Activated CD8-positive, alpha-beta T cell treated with anti-CD3 and anti-CD28 coated beads, Interleukin-2, amount 10 ng/mL, durations not matched to agents 7 days and 5 days (primary cell): ENCODE data around the gene NCOA3. TPM values are rescaled to one million over a fixed set of nuclear protein-coding genes. Genes with fewer than 3 reads are reported as not detected.
A peak's percentile ranks its signal among the peaks of the same experiment; 100 is the strongest.
"Not testable (repeated sequence)": the region's sequence is repeated elsewhere in the genome, so short reads cannot be mapped to it uniquely, and the experiment has no call there.

Experiments
- ATAC-seq: fragments of 150-1000 bp; cut with Tn5 transposase; one replicate; pipeline ENCODE4 v1.10.0; 2021; ENCODE audit warnings: moderate library complexity
- CTCF ChIA-PET: fragments of 350-600 bp; sonication (Branson Sonifier 250); formaldehyde crosslinking; loops from one replicate; lab custom pipeline; 2021; ENCODE audit warnings: antibody characterized with exemption; lab: Charles Lee
- POLR2A ChIA-PET: fragments of 350-600 bp; sonication (Branson Sonifier 250); formaldehyde crosslinking; loops from one replicate; lab custom pipeline; 2021; ENCODE audit warnings: antibody characterized with exemption; lab: Charles Lee
- DNase-seq: peaks from one replicate; pipeline ENCODE4 v3.0.0-alpha.2; 2020
- H3K27ac Mint-ChIP-seq: one replicate; pipeline ENCODE4 v1.8.0; 2021; ENCODE audit warnings: mild to moderate bottlenecking, mixed read lengths
- H3K27me3 Mint-ChIP-seq: one replicate; pipeline ENCODE4 v1.8.0; 2021; ENCODE audit warnings: low read depth, mixed read lengths
- H3K36me3 Mint-ChIP-seq: one replicate; pipeline ENCODE4 v1.8.0; 2021; ENCODE audit warnings: low read depth, mixed read lengths
- H3K4me1 Mint-ChIP-seq: one replicate; pipeline ENCODE4 v1.8.0; 2021; ENCODE audit warnings: low read depth, mixed read lengths
- H3K4me3 Mint-ChIP-seq: one replicate; pipeline ENCODE4 v1.8.0; 2021; ENCODE audit warnings: mild to moderate bottlenecking, mixed read lengths
- H3K9me3 Mint-ChIP-seq: one replicate; pipeline ENCODE4 v1.8.0; 2022; ENCODE audit warnings: mixed read lengths; ENCODE audit not compliant: insufficient read depth
- total RNA-seq, 2 experiments: library from RNA; stranded (reverse); gene quantifications; one replicate each; pipeline ENCODE4 v1.2.3, GENCODE V29; 2021

Gene NCOA3
- total RNA-seq, 2 experiments from 2014 or later, result 57.4 to 60.1 TPM

GRCh38 chr20:47571426-47571825 lies 69.7 kb downstream of the NCOA3 start:
- no peak for ATAC-seq
- H3K4me3 Mint-ChIP-seq, result no peak overlapping the region
- H3K4me1 Mint-ChIP-seq, result peaks cover 48% of the 10 kb centered on the region
- no peak for DNase-seq
- H3K36me3 Mint-ChIP-seq, result peaks cover 35% of the 10 kb centered on the region
- H3K27me3 Mint-ChIP-seq, result no peaks in the 10 kb centered on the region
- no peaks in the 10 kb centered on the region for H3K9me3 Mint-ChIP-seq
- ChIA-PET CTCF (no interaction called here), POLR2A (no interaction called here)
- H3K27ac Mint-ChIP-seq, result no peak overlapping the region

GRCh38 chr20:47572105-47572729 lies 70.5 kb downstream of the NCOA3 start:
- no peaks in the 10 kb centered on the region for H3K27me3 Mint-ChIP-seq
- POLR2A ChIA-PET, result no interaction called here
- H3K4me1 Mint-ChIP-seq, result peaks cover 55% of the 10 kb centered on the region
- ATAC-seq (no peak), DNase-seq (no peak)
- CTCF ChIA-PET, result no interaction called here
- peaks cover 35% of the 10 kb centered on the region for H3K36me3 Mint-ChIP-seq
- no peak overlapping the region for H3K4me3 Mint-ChIP-seq
- H3K9me3 Mint-ChIP-seq, result no peaks in the 10 kb centered on the region
- H3K27ac Mint-ChIP-seq, result no peak overlapping the region

GRCh38 chr20:47573559-47573958 lies 71.9 kb downstream of the NCOA3 start:
- ATAC-seq, result no peak
- no peak overlapping the region for H3K4me3 Mint-ChIP-seq
- no peak for DNase-seq
- no peaks in the 10 kb centered on the region for H3K9me3 Mint-ChIP-seq
- peaks cover 51% of the 10 kb centered on the region for H3K4me1 Mint-ChIP-seq
- H3K36me3 Mint-ChIP-seq, result peaks cover 27% of the 10 kb centered on the region
- no peaks in the 10 kb centered on the region for H3K27me3 Mint-ChIP-seq
- no peak overlapping the region for H3K27ac Mint-ChIP-seq
- ChIA-PET POLR2A (no interaction called here), CTCF (no interaction called here)

- H3K36me3 Mint-ChIP-seq, result peaks cover 27% of the 10 kb centered on the region
- no peak for ATAC-seq
- ChIA-PET CTCF (interaction anchor here (1.2 kb wide), 1 partner anchor 8 kb away, joined by 3 read pairs; no protein-coding TSS in a partner anchor), POLR2A (interaction anchor here (1.2 kb wide), 1 partner anchor 36 kb away, joined by 3 read pairs; no protein-coding TSS in a partner anchor)
- H3K4me1 Mint-ChIP-seq, result peaks cover 54% of the 10 kb centered on the region
- DNase-seq, result no peak
- H3K27me3 Mint-ChIP-seq, result no peaks in the 10 kb centered on the region
- no peak overlapping the region for H3K4me3 Mint-ChIP-seq
- H3K27ac Mint-ChIP-seq, result no peak overlapping the region
- H3K9me3 Mint-ChIP-seq, result no peaks in the 10 kb centered on the region
These were observed 73.1 kb downstream of the NCOA3 start for GRCh38 chr20:47574616-47575364.

- Mint-ChIP-seq H3K9me3 (no peaks in the 10 kb centered on the region), H3K4me1 (peaks cover 48% of the 10 kb centered on the region), H3K36me3 (peaks cover 22% of the 10 kb centered on the region), H3K27ac (peak overlapping the region; percentile 48), H3K27me3 (no peaks in the 10 kb centered on the region), H3K4me3 (peak overlapping the region; percentile 57)
- ChIA-PET CTCF (interaction anchor here (0.9 to 1.5 kb wide), 5 partner anchors 10 to 193 kb away, joined by 3 to 7 read pairs (median 3); no protein-coding TSS in a partner anchor), POLR2A (interaction anchor here (1.1 to 1.8 kb wide), 2 partner anchors 9 to 74 kb away, joined by 4 read pairs; no protein-coding TSS in a partner anchor)
- DNase-seq, result peak; percentile 37
- ATAC-seq, result peak; percentile 69
These were observed 74.9 kb downstream of the NCOA3 start for GRCh38 chr20:47576516-47577033.

- Mint-ChIP-seq H3K27me3 (no peaks in the 10 kb centered on the region), H3K9me3 (no peaks in the 10 kb centered on the region), H3K4me3 (no peak overlapping the region), H3K4me1 (peaks cover 48% of the 10 kb centered on the region), H3K27ac (no peak overlapping the region), H3K36me3 (peaks cover 14% of the 10 kb centered on the region)
- DNase-seq (no peak), ATAC-seq (no peak)
- ChIA-PET POLR2A (interaction anchor here (1.1 to 1.8 kb wide), 2 partner anchors 8 to 75 kb away, joined by 4 read pairs; no protein-coding TSS in a partner anchor), CTCF (interaction anchor here (0.9 to 1.5 kb wide), 5 partner anchors 10 to 193 kb away, joined by 3 to 7 read pairs (median 3); no protein-coding TSS in a partner anchor)
These were observed 75.6 kb downstream of the NCOA3 start for GRCh38 chr20:47577314-47577713.

GRCh38 chr20:47578543-47578942 lies 76.9 kb downstream of the NCOA3 start:
- POLR2A ChIA-PET, result interaction anchor here (1.8 kb wide), 1 partner anchor 76 kb away, joined by 4 read pairs; no protein-coding TSS in a partner anchor

GRCh38 chr20:47580686-47581085 lies 79.0 kb downstream of the NCOA3 start:
- ATAC-seq, H3K9me3 Mint-ChIP-seq, H3K4me3 Mint-ChIP-seq, DNase-seq, H3K27me3 Mint-ChIP-seq, H3K27ac Mint-ChIP-seq: not testable (repeated sequence)
- ChIA-PET POLR2A (interaction anchor here (0.6 to 0.9 kb wide), 2 partner anchors 34 to 78 kb away, joined by 3 read pairs; no protein-coding TSS in a partner anchor), CTCF (interaction anchor here (1.0 to 1.5 kb wide), 2 partner anchors 14 to 20 kb away, joined by 3 read pairs; no protein-coding TSS in a partner anchor)
- Mint-ChIP-seq H3K36me3 (peaks cover 20% of the 10 kb centered on the region), H3K4me1 (peaks cover 31% of the 10 kb centered on the region)

More at GRCh38 chr20:47578543-47578942, 76.9 kb downstream of the NCOA3 start:
- DNase-seq (no peak), ATAC-seq (no peak)
- peaks cover 10% of the 10 kb centered on the region for H3K36me3 Mint-ChIP-seq
- H3K27me3 Mint-ChIP-seq, result no peaks in the 10 kb centered on the region
- peaks cover 39% of the 10 kb centered on the region for H3K4me1 Mint-ChIP-seq
- CTCF ChIA-PET, result interaction anchor here (0.8 to 1.3 kb wide), 3 partner anchors 17 to 195 kb away, joined by 3 to 6 read pairs (median 3); no protein-coding TSS in a partner anchor
- no peak overlapping the region for H3K27ac Mint-ChIP-seq
- H3K4me3 Mint-ChIP-seq, result no peak overlapping the region
- H3K9me3 Mint-ChIP-seq, result no peaks in the 10 kb centered on the region

GRCh38 chr20:47581090-47581489 lies 79.4 kb downstream of the NCOA3 start:
- CTCF ChIA-PET, result interaction anchor here (1.5 kb wide), 1 partner anchor 19 kb away, joined by 3 read pairs; no protein-coding TSS in a partner anchor

GRCh38 chr20:47583551-47583950 lies 81.9 kb downstream of the NCOA3 start:
- DNase-seq (no peak), ATAC-seq (no peak)
- H3K9me3 Mint-ChIP-seq, result no peaks in the 10 kb centered on the region
- ChIA-PET POLR2A (no interaction called here), CTCF (interaction anchor here (2.5 kb wide), 1 partner anchor 37 kb away, joined by 6 read pairs; no protein-coding TSS in a partner anchor)
- no peak overlapping the region for H3K4me3 Mint-ChIP-seq
- H3K36me3 Mint-ChIP-seq, result peaks cover 37% of the 10 kb centered on the region
- no peaks in the 10 kb centered on the region for H3K27me3 Mint-ChIP-seq
- no peak overlapping the region for H3K27ac Mint-ChIP-seq
- H3K4me1 Mint-ChIP-seq, result peaks cover 14% of the 10 kb centered on the region

More at GRCh38 chr20:47581090-47581489, 79.4 kb downstream of the NCOA3 start:
- no peak overlapping the region for H3K27ac Mint-ChIP-seq
- no peak overlapping the region for H3K4me3 Mint-ChIP-seq
- DNase-seq, result no peak
- H3K4me1 Mint-ChIP-seq, result peaks cover 27% of the 10 kb centered on the region
- POLR2A ChIA-PET, result interaction anchor here (0.6 to 0.9 kb wide), 2 partner anchors 34 to 79 kb away, joined by 3 read pairs; no protein-coding TSS in a partner anchor
- H3K36me3 Mint-ChIP-seq, result peaks cover 20% of the 10 kb centered on the region
- H3K9me3 Mint-ChIP-seq, result no peaks in the 10 kb centered on the region
- ATAC-seq, result no peak
- H3K27me3 Mint-ChIP-seq, result no peaks in the 10 kb centered on the region

GRCh38 chr20:47585087-47585747 lies 83.5 kb downstream of the NCOA3 start:
- ATAC-seq, result no peak
- CTCF ChIA-PET, result interaction anchor here (0.8 to 2.5 kb wide), 2 partner anchors 29 to 36 kb away, joined by 3 to 6 read pairs; no protein-coding TSS in a partner anchor
- POLR2A ChIA-PET, result interaction anchor here (1.0 kb wide), 1 partner anchor 8 kb away, joined by 4 read pairs; no protein-coding TSS in a partner anchor

More at GRCh38 chr20:47585087-47585747, 83.5 kb downstream of the NCOA3 start:
- no peaks in the 10 kb centered on the region for H3K9me3 Mint-ChIP-seq
- peak overlapping the region; percentile 26 for H3K27ac Mint-ChIP-seq
- peaks cover 35% of the 10 kb centered on the region for H3K36me3 Mint-ChIP-seq
- H3K4me3 Mint-ChIP-seq, result no peak overlapping the region
- no peaks in the 10 kb centered on the region for H3K27me3 Mint-ChIP-seq
- H3K4me1 Mint-ChIP-seq, result peaks cover 8% of the 10 kb centered on the region
- no peak for DNase-seq
